Measurements from ENCODE around the gene SMYD3.

The SMYD3 gene

DNA sequence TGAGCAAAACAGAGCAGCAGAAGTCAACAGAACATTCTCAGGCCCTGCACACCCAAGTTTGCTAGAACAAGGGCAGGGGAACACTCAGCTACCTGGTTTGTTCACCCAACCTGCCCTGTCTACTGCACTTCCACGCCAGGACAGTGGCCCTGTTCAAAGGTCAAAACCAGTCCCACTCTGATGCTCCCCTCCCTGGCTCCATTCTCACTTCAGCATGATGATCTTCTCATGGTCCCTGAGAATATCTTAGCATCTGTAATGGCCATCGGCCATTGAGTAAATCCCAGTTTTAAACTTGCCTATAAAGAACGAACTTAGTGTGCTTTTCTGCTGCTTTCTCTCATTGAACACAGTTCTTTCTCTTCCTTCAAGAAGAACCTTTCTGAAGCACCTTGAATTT, 293.6 kb downstream of the SMYD3 start:
- Histone ChIP-seq H4K20me1 (ENCODE audit: low read depth, low read length) (peaks cover 4% of the 10 kb centered on the region; the same call in 1 of the 2 replicates), H3K4me2 (ENCODE audit: low read depth, low read length, poor library complexity, severe bottlenecking) (no peak overlapping the region)

DNA sequence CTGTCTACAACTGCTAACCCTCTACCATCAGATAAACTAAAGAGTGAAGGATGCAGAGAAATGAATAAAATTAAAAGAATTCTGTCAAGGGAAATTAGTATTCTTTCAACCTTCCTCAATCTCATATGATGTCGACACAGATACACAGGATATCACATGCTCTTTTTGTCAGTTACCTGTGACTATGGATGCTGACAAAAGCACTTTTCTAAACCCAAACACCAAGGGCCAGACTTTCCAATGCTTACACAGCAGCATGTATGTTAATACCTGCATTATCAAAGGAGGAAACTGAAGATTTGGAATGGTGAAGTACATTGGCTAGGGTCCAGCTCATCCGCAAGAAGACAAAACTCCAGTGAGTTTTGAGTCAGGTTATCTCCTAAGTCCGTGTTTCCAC, 294.0 kb downstream of the SMYD3 start:
- Histone ChIP-seq H3K4me3 (ENCODE audit: insufficient read depth, low read length, poor library complexity, severe bottlenecking) (no peak overlapping the region), H3K27me3 (ENCODE audit: low read length) (no peaks in the 10 kb centered on the region), H3K9me2 (replicated peaks; ENCODE audit: insufficient read depth, low read length) (no peaks in the 10 kb centered on the region), H3K79me2 (ENCODE audit: insufficient read depth, low read length) (no peaks in the 10 kb centered on the region), H2AFZ (ENCODE audit: low read depth, low read length, severe bottlenecking) (no peak overlapping the region), H3K9me3 (ENCODE audit: insufficient read depth, low read length) (no peaks in the 10 kb centered on the region), H3K27ac (ENCODE audit: low read depth, low read length) (no peak overlapping the region), H3K4me2 (ENCODE audit: low read depth, low read length, poor library complexity, severe bottlenecking) (no peak overlapping the region), H3K36me3 (ENCODE audit: low read length) (no peaks in the 10 kb centered on the region), H3K9ac (ENCODE audit: low read length) (no peak overlapping the region), H3F3A (ENCODE audit: insufficient read depth) (no peaks in the 10 kb centered on the region), H4K20me1 (ENCODE audit: low read depth, low read length) (peaks cover 4% of the 10 kb centered on the region; the same call in 1 of the 2 replicates)
- TF ChIP-seq, protein P1, sequence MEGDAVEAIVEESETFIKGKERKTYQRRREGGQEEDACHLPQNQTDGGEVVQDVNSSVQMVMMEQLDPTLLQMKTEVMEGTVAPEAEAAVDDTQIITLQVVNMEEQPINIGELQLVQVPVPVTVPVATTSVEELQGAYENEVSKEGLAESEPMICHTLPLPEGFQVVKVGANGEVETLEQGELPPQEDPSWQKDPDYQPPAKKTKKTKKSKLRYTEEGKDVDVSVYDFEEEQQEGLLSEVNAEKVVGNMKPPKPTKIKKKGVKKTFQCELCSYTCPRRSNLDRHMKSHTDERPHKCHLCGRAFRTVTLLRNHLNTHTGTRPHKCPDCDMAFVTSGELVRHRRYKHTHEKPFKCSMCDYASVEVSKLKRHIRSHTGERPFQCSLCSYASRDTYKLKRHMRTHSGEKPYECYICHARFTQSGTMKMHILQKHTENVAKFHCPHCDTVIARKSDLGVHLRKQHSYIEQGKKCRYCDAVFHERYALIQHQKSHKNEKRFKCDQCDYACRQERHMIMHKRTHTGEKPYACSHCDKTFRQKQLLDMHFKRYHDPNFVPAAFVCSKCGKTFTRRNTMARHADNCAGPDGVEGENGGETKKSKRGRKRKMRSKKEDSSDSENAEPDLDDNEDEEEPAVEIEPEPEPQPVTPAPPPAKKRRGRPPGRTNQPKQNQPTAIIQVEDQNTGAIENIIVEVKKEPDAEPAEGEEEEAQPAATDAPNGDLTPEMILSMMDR (IDR thresholded peaks at IDR 0.05; ENCODE audit: insufficient read depth, low read length, poor library complexity, severe bottlenecking), result no peak
- no peak for TF ChIP-seq EZH2phosphoT487 (conservative IDR thresholded peaks at IDR 0.05; ENCODE audit: low read length)

More for the DNA sequence above, 293.6 kb downstream of the SMYD3 start:
- no peaks in the 10 kb centered on the region for H3F3A ChIP-seq (ENCODE audit: insufficient read depth)
- H2AFZ ChIP-seq (ENCODE audit: low read depth, low read length, severe bottlenecking), result no peak overlapping the region
- H3K27me3 ChIP-seq (ENCODE audit: low read length), result no peaks in the 10 kb centered on the region
- no peak overlapping the region for H3K27ac ChIP-seq (ENCODE audit: low read depth, low read length)
- no peaks in the 10 kb centered on the region for H3K36me3 ChIP-seq (ENCODE audit: low read length)
- H3K79me2 ChIP-seq (ENCODE audit: insufficient read depth, low read length), result no peaks in the 10 kb centered on the region
- no peaks in the 10 kb centered on the region for H3K9me2 ChIP-seq (replicated peaks; ENCODE audit: insufficient read depth, low read length)
- H3K9ac ChIP-seq (ENCODE audit: low read length), result no peak overlapping the region
- TF ChIP-seq, protein P1 (IDR thresholded peaks at IDR 0.05; ENCODE audit: insufficient read depth, low read length, poor library complexity, severe bottlenecking), result no peak
- no peak for TF ChIP-seq EZH2phosphoT487 (conservative IDR thresholded peaks at IDR 0.05; ENCODE audit: low read length)
- no peak overlapping the region for H3K4me3 ChIP-seq (ENCODE audit: insufficient read depth, low read length, poor library complexity, severe bottlenecking)
- no peaks in the 10 kb centered on the region for H3K9me3 ChIP-seq (ENCODE audit: insufficient read depth, low read length)

DNA sequence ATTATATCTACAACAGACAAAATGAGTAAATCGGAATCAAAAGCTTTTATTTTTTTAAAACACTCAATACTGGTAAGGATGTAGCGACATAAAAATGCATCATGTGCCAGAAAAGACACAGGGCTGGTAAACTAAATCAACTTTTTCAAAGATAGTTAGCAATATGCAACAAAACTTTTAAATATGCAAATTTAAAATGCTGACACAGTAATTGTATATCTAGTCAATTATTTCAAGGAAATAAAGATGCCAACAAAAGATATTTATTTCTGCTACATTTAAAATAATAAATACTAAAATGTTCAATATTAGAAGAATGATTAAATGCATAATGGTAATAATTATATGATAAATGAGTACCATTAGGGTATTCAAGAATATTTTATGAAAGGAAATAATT, 295.1 kb downstream of the SMYD3 start:
- Histone ChIP-seq H3K4me2 (ENCODE audit: low read depth, low read length, poor library complexity, severe bottlenecking) (no peak overlapping the region), H3K9me2 (replicated peaks; ENCODE audit: insufficient read depth, low read length) (no peaks in the 10 kb centered on the region), H3K27ac (ENCODE audit: low read depth, low read length) (no peak overlapping the region), H2AFZ (ENCODE audit: low read depth, low read length, severe bottlenecking) (no peak overlapping the region), H3K4me3 (ENCODE audit: insufficient read depth, low read length, poor library complexity, severe bottlenecking) (no peak overlapping the region), H3K9me3 (ENCODE audit: insufficient read depth, low read length) (no peaks in the 10 kb centered on the region), H3K9ac (ENCODE audit: low read length) (no peak overlapping the region), H3F3A (ENCODE audit: insufficient read depth) (no peaks in the 10 kb centered on the region), H4K20me1 (ENCODE audit: low read depth, low read length) (peaks cover 4% of the 10 kb centered on the region; the same call in 1 of the 2 replicates), H3K27me3 (ENCODE audit: low read length) (no peaks in the 10 kb centered on the region), H3K36me3 (ENCODE audit: low read length) (no peaks in the 10 kb centered on the region), H3K79me2 (ENCODE audit: insufficient read depth, low read length) (no peaks in the 10 kb centered on the region)
- TF ChIP-seq, protein P1 (IDR thresholded peaks at IDR 0.05; ENCODE audit: insufficient read depth, low read length, poor library complexity, severe bottlenecking), result no peak
- TF ChIP-seq EZH2phosphoT487 (conservative IDR thresholded peaks at IDR 0.05; ENCODE audit: low read length), result no peak
